CD4-positive, alpha-beta T cell treated with Interferon alpha-2 for 1 hour (primary cell): ENCODE data around the gene GNB1L.

Experiments used
- DNase-seq, 2 donors: peaks; one replicate each; pipeline ENCODE4 v3.0.0-alpha.2; 2020 to 2022

GNB1L gene

GRCh38 chr22:19745155-19746101 lies 109.2 kb downstream of the GNB1L start:
- no peak for DNase-seq

- no peak for DNase-seq
Observed at GRCh38 chr22:19744350-19745006, 110.2 kb downstream of the GNB1L start.

GRCh38 chr22:19743651-19744050 lies 111.0 kb downstream of the GNB1L start:
- no peak for DNase-seq

- DNase-seq: no peak
Observed at GRCh38 chr22:19743081-19743480, 111.6 kb downstream of the GNB1L start.

GRCh38 chr22:19742160-19743066 lies 112.3 kb downstream of the GNB1L start:
- DNase-seq: no peak

GRCh38 chr22:19741053-19741452 lies 113.6 kb downstream of the GNB1L start:
- DNase-seq: no peak

GRCh38 chr22:19740586-19740985 lies 114.1 kb downstream of the GNB1L start:
- no peak for DNase-seq

- DNase-seq: no peak
Observed at GRCh38 chr22:19739911-19740449, 114.7 kb downstream of the GNB1L start.

- DNase-seq: no peak
Observed at GRCh38 chr22:19739448-19739895, 115.2 kb downstream of the GNB1L start.

GRCh38 chr22:19738664-19739447 lies 115.8 kb downstream of the GNB1L start:
- DNase-seq: no peak

- no peak for DNase-seq
Observed at GRCh38 chr22:19737846-19738663, 116.6 kb downstream of the GNB1L start.

GRCh38 chr22:19735665-19736510 lies 118.8 kb downstream of the GNB1L start:
- DNase-seq: no peak

- no peak for DNase-seq
Observed at GRCh38 chr22:19734837-19735382, 119.8 kb downstream of the GNB1L start.

- DNase-seq: no peak
Observed at GRCh38 chr22:19734163-19734562, 120.5 kb downstream of the GNB1L start.

- no peak for DNase-seq
Observed at GRCh38 chr22:19733755-19734154, 120.9 kb downstream of the GNB1L start.
